Stimulated activated CD8-positive, alpha-beta memory T cell treated with anti-CD3 and anti-CD28 coated beads, Interleukin-4, amount 100 ng/mL, for 1 hour (primary cell): Measurements from ENCODE around the gene TEAD4.

Source experiments
- DNase-seq, 2 donors: peaks; one replicate each; pipeline ENCODE4 v3.0.0-alpha.2; 2020; ENCODE audit warnings: low read depth in 2 of 2, low spot score in 1 of 2

Gene TEAD4

GRCh38 chr12:2960390-2960956, 1.3 kb downstream of the TEAD4 start:
- DNase-seq: no peak

- no peak for DNase-seq
Measured at GRCh38 chr12:2960996-2961616, 1.9 kb downstream of the TEAD4 start.

GRCh38 chr12:2961705-2962104, 2.5 kb downstream of the TEAD4 start:
- no peak for DNase-seq

GRCh38 chr12:2963154-2963759, 4.1 kb downstream of the TEAD4 start:
- DNase-seq: no peak

GRCh38 chr12:2963760-2964292, 4.6 kb downstream of the TEAD4 start:
- no peak for DNase-seq

GRCh38 chr12:2967651-2968050, 8.5 kb downstream of the TEAD4 start:
- DNase-seq: no peak

GRCh38 chr12:2970744-2971143, 11.5 kb downstream of the TEAD4 start:
- DNase-seq: no peak

GRCh38 chr12:2973566-2973965, 14.4 kb downstream of the TEAD4 start:
- no peak for DNase-seq

GRCh38 chr12:2974560-2974971, 15.4 kb downstream of the TEAD4 start:
- no peak for DNase-seq

GRCh38 chr12:2976581-2976996, 17.4 kb downstream of the TEAD4 start:
- no peak for DNase-seq

- DNase-seq: no peak
Measured at GRCh38 chr12:2977776-2978175, 18.6 kb downstream of the TEAD4 start.

GRCh38 chr12:2979806-2980205, 20.6 kb downstream of the TEAD4 start:
- no peak for DNase-seq

- DNase-seq: no peak
Measured at GRCh38 chr12:2980630-2981029, 21.4 kb downstream of the TEAD4 start.

- DNase-seq: no peak
Measured at GRCh38 chr12:2982361-2982760, 23.2 kb downstream of the TEAD4 start.

- DNase-seq: no peak
Measured at GRCh38 chr12:2984249-2984648, 25.1 kb downstream of the TEAD4 start.

- no peak for DNase-seq
Measured at GRCh38 chr12:2984698-2985097, 25.5 kb downstream of the TEAD4 start.

GRCh38 chr12:2986876-2987275, 27.7 kb downstream of the TEAD4 start:
- DNase-seq: no peak

GRCh38 chr12:2988494-2988893, 29.3 kb downstream of the TEAD4 start:
- no peak for DNase-seq

GRCh38 chr12:2992724-2993123, 33.5 kb downstream of the TEAD4 start:
- DNase-seq: no peak

GRCh38 chr12:2997989-2998670, 38.9 kb downstream of the TEAD4 start:
- no peak for DNase-seq

GRCh38 chr12:2998789-2999264, 39.6 kb downstream of the TEAD4 start:
- DNase-seq: no peak
